AG08395 (cell line): ENCODE results near the gene CKM.
A peak's percentile ranks its signal among the peaks of the same experiment; 100 is the strongest.

Experiments used
- DNase-seq: peaks from one replicate; pipeline ENCODE4 v3.0.0; 2012; ENCODE audit warnings: mixed read lengths, low spot score

CKM gene

DNA sequence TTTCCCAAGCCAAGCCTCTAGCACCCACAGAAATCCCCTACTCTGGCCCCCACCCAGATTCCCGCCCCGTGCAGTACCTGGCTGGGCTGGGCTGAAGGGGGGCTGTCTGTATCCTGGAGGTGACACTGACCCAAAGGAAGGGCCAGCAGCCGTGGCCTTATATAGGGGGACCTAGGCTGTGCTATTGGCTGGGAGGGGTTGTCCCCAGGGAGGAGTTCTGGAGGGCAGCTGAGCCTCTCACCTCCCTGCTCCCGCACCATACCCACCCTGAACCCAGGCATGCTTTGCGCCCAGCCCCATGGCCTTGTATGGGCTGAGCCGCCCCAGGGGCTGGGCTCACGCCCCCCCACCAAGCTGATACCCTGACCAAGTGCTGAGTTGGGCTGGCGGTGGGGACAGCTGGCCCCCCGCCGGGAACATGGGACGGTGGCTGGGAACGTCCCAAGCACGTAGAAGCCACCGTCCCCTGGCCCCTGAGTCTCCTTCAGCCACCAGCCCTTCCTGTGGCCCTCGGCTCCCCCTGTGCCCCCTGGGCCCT lies at the start of gene CKM:
Gene CKM, minus strand, starts transcription at position 132 of the 538 bp plus-strand sequence. CDS start 3,162 bp downstream, outside the sequence.
- DNase-seq, result no peak

DNA sequence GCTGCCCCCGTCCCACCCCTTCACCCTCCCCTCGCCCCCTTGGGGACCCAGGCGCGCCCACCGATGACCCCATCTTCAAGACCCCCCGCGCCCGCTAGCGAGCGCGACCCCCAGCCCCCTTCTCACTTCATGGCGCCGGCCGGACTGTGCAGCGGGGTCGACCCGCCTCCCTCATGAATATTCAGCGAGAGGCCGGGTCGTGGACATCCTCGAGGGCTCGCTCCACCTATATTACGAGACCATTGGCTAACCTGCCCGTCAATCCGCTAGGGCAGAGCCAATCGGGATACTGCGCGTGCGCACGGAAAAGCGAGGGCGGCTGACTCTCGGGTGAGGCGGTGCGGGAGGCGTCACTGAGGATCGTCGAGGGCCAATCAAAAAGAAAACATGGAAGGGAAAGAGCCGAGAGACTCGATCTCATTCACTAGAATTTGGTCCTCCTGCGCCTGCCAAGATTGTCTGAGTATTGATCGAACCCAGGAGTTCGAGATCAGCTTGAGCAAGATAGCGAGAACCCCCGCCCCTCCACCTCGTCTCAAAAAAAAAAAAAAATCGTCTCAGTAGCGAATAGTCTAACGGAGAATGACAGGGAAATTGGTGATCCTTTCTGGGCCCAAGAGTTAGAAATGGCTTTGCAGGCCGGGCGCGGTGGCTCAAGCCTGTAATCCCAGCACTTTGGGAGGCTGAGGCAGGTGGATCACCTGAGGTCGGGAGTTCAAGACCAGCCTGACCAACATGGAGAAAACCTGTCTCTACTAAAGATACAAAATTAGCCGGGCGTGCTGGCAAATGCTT lies 47.9 kb upstream of the CKM start, which contains the start of gene ERCC2:
Gene ERCC2, minus strand, starts transcription at position 164 of the 795 bp plus-strand sequence. Its CDS starts 33 bp downstream, at position 131.
- peak; percentile 100 for DNase-seq

DNA sequence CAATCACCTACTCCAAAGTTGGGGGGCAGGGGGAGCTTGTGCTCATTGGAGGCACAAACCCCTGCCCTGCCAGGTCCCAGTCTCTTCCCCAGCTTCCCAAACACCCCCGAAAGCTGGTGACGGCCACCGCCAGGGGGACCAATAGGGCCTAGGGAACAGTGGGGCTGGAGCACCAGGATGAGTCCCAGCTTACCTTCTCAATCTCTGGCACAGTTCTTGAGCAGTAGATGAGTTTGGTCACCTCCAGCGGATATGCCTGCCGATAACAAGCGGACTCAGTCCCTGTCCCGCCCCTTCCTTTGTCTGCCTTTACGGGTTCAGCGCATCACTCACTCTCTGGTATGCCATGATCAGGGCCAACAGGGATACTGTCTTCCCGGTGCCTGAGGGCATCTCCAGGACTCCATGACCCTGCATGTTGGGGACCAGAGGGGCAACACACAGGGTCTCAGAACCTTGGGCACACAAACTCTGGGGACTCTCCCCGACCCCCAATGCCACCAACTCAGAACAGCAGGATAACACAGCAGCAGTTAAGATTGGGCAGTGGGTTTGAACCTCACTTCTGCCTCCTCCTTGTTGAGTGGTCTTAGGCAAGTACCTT lies 46.2 kb upstream of the CKM start:
- DNase-seq, result no peak

DNA sequence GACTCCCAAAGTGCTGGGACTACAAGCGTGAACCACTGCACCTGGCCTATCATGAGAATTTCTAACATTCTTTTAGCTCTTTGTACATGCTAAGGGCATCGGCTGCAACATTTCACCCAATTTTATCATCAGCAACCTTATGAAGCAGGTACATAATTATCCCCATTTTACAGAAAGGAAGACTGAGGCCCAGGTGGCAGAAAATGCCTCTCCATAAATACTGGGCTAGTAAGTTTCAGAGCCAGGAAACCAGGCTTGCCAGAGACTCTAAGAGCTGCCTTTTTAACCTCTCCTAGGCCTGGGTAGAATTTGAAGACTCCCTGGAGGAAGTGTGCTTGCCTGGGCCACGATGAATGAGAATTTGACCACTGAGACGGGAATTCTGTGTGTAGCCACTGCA lies 45.5 kb upstream of the CKM start:
- no peak for DNase-seq

DNA sequence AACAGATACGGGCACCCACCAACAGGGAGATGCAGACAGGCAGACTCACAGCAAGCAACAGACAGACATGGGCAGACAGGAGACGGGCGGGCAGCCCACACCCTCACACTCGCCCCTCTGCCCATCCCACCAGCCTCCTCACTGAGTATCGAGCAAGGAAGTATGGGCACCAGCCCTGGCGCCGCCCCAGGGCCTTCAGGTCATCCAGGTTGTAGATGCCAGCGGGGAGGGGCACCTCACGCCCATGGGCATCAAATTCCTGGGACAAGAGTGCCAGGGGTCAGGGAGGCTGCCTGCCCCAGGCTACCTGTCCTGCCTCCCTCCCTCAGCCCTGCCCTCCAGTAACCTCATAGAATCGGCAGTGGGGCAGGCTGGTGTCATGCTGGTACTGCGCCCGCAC lies 42.0 kb upstream of the CKM start:
- no peak for DNase-seq

DNA sequence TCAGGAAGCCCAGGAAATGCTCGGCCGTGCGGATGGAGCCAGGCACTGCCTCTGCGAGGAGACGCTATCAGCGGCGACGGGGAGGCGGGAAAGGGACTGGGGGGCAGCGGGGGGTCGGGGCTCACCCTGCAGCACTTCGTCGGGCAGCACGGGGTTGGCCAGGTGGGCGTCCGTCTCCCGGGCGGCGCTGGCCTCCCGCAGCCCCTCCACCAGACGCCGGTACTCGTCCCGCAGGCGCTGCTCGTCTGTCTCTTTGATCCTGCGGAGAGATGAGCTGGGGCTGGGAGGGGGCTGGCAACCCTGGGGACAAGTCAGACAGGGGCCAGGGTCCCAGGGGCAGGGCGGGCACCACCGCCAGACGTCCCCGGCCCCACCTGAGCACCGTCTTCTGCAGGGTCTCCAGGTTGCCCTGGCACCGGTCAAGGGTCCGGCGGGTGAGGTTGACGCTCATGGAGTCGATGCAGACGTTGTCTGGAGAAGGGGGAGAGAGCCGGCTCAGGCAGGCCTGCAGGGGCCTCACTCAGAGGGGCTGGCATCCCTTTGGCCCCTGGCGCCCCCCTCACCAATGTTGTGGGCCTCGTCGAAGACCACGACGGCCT lies 41.3 kb upstream of the CKM start:
- no peak for DNase-seq

DNA sequence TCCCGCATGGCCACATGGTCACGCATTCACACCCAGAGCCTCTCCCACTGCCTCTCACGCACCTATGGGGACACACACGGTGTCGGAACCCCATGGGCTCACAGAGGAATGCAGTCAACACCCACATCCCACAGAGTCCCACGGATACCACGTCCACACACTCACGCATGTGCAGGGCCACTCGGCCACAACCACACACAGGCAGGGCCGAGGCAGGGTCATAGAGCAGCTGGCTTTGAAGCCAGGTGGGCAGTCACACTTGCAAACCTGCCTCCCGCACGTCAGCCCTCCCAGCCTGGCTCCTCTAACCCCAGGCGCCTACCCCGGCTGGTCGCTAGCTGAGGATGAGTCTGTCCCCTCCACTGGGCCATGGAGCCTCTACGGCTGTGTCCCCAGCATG lies 39.6 kb upstream of the CKM start:
- no peak for DNase-seq

DNA sequence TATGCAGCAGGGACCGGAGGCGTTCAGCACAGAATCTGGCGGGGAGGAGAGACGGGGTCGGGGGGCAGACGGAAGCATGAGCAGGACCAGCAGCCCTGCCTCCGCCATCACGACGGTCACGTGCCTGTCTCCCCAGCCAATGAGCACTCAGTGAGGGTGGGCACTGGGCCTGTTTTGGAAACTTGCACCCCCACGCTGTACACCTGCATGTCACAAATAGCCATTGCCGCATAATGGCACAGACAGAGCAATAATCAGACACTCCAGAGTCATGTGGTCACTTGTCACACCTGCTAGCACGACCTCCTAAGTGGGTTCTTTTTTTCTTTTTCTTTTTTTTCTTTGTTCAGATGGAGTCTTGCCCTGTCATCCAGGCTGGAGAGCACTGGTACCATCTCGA lies 38.9 kb upstream of the CKM start:
- DNase-seq, result no peak

DNA sequence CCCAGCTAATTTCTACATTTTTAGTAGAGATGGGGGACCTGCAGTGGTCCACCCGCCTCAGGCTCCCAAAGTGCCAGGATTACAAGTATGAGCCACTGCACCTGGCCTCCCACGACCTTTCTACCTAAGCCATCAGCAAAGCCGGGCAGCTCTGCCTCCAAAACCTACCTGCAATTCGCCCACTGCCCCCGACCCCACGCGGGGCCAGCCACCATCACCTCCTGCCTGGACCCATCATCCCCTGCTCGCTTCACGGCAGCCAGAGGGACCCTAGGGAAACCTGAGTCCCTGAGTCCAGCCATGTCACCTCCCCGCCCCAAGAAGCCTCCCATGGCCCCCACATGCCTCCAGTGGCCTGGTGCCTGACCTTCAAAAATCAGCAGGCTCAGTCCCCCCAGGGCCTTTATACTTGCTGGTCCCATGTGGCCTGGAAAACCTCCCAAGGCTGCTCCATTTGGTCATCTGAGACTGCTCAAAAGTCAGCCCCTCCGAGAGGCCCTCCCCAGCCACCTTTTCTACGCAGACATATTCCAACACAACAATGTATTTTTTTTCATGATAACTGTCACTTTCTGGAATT lies 35.6 kb upstream of the CKM start:
- no peak for DNase-seq

DNA sequence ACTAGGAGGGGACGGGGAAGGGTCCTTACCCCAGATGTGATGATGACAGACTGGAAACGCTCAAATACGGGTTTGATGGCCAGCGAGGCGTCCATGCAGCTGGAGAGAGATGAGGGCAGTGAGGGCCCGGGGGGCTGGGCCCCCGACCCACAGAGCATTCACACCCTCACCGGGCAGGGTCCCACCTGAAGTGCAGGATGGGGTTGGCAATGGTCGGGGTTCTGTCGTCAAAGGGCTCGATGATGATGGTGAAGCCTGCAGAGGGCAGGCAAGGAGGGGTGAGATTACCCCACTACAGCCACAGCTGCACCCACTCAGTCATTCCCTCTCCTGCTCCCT lies 34.7 kb upstream of the CKM start:
- no peak for DNase-seq

DNA sequence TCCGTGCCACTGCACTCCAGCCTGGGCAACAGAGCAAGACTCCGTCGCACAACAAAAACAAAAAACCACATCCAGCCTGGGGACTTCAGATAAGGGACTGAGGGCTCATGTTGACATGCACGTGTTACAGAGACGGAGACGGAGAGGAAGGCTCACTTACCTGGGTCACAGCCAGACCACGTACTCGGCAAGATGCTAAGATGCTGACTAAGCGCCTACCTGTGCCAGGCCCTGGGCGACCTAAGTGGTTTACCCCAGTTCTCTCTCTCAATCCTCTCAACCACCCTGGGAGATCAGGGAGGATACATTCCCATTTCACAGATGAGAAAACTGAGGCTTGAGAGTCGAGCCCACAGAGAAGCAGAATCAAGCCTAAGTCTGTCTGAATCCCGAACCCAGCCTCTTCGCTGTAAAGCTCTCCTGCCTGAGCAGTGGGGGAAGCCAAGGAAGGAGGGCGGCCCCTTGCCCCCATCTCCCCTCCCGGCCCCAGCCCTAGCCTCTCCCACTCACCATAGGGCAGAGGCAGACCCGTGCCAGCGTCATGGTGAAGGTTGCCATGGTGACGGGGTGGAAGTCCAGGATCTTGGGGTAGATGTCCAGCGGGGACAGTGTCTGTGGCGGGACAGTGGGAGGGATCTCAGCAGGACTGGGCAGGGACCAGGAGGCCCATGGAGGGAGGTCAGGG lies 34.2 kb upstream of the CKM start:
- no peak for DNase-seq

DNA sequence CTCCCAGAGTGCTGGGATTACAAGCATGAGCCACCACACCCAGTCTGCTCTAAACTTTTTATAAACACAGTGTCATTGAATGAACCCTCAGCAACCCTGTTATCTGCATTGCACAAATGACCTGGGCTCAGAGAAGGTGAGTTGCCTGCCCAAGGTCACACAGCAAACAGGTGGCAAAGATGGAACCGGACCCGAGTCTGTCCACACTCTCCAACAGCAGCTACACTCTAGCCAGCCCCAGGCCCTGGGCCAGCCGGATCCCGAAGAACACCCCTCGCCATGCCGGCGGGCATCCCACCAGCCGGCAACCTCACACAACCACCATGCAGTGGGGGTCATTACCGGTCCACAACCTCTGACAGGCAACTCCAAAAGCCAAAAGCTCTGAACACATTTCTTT lies 33.2 kb upstream of the CKM start:
- DNase-seq, result no peak

DNA sequence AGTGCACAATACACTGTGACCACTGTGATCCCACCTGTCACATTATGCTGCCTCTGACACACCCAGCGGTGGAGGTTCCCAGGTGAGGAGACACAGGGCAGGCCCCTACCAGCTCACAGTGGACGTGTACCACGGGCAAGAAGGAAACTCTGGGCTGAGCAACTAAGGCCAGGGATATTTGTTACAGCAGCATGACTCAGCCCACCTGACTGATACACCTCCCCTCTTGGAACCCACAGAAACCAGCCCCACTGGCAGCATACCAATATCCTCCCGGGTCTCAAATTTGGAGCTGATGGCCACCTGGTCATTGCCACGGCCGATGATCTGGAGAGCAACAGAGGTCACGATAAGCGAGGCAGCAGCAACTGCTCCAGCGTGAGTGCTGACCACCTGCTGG lies 32.7 kb upstream of the CKM start:
- no peak for DNase-seq

DNA sequence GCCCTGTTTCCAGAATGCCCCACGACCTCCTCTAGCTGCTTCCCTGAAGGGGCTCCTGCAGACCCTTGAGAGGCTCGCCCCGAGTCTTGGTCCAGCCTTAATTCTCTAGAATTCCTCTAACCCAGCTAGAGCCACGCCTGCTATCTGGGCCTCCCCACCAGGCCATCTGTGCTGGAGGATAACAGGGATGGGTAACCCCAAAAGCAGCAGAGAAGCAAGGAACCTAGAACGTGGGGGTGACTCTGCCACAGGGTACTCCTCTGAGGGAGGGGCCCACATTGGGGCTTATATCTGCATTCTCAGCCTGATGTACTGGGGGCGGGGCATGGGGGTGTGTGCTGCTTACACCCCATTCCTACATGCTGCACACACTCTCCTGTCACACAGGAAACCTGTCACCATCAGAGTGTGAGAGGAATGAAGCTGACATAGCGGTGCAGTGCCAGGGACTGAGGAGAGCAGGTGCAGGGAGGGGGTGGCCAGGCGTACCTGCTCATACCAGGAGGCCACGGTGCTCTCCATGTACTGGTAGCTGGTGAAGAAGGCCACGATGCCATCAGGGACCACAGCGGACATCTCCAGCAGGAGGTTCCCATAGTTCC lies 31.7 kb upstream of the CKM start:
- no peak for DNase-seq

DNA sequence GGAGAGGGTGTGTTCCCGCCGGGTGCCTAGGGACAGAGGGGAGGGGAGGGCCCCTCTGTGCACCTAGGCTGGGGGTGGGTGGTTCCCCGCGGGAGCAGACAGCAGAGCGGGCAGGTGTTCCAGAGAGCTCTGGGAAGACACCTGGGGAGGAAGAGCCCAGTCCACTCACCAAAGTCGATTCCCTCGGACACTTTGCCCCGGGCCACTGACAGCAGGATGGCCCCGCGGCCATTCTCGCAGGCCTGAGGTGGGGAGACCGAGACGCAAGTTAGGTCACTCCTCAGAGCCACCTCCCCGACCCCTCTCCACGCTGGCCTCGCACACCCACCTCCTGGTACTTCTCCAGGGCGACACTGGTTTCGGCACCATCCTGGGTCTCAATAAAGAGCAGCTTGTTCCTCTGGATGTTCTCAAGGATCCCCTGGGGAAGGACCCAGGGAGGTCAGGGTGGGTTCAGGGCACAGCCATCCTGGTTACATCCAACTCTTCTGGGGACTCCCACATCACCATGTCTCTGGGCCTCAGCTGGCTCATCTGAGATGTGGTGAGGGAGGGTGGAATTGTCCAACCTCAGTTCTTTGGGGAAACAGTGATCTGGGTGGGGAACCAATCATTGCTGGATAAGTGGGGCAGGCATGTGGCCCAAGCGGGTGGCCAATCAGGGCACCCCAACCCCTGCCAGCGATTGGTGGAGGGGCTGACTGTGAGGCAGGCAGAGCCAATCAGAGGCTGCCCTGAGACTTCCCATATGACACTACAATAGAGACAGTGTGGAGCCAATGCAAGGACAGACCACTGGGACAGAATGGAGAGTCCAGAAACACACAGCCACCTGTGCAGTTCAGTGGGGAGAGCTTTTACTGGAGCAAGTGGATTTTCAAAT lies 30.5 kb upstream of the CKM start:
- DNase-seq, result no peak

DNA sequence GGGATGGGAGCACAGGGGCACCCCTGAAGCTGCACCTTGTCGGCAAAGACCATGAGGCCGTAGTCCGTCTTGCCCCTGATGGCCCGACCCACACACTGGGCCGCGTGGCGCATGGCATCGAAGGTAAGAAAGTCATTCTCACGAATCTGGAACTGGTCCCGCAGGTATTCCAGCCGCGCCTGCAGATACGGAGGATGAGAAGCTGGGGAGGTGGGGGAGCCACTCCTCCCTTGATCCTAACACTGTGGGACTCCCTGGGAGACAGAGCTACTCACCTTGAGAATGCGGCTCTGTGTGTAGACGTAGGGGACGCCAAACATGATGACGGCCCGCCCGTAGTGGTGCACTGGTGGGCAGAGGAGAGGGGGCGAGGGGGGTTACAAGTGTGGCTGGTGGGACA lies 29.8 kb upstream of the CKM start:
- no peak for DNase-seq

DNA sequence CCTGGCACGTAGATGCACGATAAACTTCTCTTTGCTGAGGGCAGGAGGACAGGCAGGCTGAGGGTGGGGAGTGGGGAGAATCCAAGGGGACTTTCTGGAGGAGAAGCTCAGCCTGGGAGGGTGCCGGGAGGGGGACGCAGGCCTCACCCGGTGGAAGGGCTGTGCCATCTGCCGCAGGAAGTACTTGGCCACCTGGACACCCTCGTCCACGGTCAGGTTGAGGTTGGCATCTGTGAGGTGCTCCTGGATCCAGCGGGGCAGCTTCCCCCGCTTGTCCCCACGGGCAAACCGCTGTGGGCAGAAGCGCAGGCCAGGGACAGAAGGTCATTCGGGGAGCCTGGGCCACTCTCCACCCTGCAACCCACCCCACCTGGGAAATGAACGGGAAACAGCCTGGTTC lies 29.4 kb upstream of the CKM start:
- DNase-seq, result no peak

DNA sequence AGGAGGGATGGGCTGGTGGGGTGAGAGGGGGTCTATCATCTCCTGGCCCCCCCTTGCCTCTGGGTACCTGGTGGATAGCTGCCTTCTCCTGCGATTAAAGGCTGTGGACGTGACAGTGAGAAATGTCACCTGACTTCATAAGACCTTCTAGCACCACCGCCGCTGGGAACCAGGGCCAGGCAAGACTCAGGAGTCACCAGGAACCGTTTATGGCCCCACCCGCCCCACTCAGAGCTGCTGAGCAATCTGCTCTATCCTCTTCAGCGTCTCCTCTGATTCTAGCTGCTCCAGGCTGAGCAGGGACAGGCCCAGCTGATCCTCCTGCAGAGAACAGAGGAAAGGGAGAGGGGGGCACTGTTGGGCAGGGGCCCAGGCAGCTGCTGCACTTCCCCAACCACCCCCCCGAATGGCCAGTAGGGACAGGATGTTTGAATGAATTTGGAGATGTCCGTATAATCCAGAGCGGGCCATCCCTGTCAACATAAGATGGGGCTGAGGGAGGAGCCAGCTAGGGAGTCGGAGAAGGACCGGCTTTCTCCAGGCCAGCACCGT lies 28.8 kb upstream of the CKM start:
- no peak for DNase-seq

DNA sequence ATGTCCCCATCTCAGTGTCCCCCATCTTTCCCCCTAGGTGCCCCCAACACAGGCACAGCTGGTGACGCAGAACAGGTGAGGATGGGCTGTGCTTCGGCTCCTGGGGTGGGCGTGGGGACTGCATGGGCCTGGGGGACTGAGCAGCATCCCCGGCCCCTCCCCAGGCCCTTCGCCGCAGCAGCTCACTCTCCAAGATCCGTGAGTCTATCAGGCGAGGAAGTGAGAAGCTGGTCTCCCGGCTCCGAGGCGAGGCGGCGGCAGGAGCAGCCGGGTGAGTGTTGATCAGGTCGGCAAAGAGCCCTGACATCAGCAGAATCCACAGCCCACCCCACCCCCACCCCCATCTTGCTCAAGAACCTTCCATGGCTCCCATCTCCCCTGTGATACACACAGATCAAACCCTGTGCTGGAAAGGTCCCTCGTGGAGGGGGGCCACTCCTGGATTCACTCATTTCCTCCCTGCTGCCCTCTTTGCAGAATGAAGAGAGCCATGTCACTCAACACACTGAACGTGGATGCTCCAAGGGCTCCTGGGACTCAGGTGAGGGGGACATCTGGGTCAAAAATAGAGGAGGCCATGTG lies 27.9 kb upstream of the CKM start:
- DNase-seq, result no peak

DNA sequence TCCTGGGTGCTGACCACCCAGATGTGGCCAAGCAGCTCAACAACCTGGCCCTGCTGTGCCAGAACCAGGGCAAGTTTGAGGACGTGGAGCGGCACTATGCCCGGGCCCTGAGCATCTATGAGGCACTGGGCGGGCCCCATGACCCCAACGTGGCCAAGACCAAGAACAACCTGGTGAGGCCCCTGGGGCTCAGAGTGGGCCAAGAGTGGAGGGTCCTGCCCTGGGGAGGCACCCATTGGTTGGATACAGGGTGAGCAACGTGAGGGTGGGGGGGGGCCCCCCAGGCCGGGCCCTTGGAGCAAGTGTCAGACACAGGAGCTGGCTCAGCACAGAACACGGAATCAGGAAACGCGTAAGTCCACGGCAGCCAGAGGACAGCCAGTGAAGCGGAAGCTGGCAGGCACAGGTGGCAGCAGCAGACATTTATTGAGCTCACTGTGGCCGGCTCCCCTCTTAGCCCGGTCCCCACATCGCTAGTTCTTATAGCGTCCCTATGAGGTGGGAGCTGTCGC lies 26.8 kb upstream of the CKM start:
- no peak for DNase-seq
